Ovary (tissue), 3 donors: ENCODE results near the gene LSR.

Source experiments
- POLR2A ChIP-seq: fragments of 450-650 bp; IDR thresholded peaks from one replicate; pipeline ENCODE4 v1.6.1; 2017; ENCODE audit warnings: antibody characterized with exemption, mild to moderate bottlenecking, moderate library complexity
- TF ChIP-seq, protein P1 (sequence below), 3 donors: fragments of 450-650 bp in 2 of 3; fragments of 200-600 bp in 1 of 3; IDR thresholded peaks; one replicate each; pipeline versions ENCODE4 v1.5.1 to v1.8.0; 2016 to 2022; ENCODE audit warnings: antibody characterized with exemption in 3 of 3, mild to moderate bottlenecking in 1 of 3
- donor health status: DM: no; HTN: no; CAD: no.

DNA sequence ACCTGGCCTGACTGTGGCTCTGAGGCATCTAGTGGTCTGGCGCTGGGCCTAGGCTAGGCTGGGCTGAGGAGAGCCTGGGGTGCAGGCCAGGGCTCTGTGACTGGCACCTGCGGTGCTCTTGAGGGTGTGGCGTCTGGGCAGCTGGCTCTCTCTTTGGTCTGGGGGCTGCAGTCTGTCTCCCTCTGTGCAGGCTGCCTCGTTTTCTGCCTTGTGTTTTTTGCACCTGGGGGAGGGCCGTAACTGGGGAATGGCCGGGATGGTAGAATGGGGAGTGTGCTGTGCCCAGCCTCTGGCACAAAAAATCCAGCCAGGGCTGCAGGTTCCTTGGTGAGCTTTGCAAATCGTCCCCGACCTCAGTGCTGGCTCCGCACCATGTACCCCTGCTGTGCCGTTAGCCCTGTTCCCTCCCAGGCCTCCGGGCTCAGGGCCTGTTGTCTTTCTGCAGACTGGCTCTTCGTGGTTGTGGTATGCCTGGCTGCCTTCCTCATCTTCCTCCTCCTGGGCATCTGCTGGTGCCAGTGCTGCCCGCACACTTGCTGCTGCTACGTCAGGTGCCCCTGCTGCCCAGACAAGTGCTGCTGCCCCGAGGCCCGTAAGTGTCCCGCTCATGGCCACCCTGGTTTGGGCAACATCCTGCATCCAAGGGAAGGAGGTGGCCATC, 13.4 kb downstream of the LSR start:
- TF ChIP-seq, protein P1, sequence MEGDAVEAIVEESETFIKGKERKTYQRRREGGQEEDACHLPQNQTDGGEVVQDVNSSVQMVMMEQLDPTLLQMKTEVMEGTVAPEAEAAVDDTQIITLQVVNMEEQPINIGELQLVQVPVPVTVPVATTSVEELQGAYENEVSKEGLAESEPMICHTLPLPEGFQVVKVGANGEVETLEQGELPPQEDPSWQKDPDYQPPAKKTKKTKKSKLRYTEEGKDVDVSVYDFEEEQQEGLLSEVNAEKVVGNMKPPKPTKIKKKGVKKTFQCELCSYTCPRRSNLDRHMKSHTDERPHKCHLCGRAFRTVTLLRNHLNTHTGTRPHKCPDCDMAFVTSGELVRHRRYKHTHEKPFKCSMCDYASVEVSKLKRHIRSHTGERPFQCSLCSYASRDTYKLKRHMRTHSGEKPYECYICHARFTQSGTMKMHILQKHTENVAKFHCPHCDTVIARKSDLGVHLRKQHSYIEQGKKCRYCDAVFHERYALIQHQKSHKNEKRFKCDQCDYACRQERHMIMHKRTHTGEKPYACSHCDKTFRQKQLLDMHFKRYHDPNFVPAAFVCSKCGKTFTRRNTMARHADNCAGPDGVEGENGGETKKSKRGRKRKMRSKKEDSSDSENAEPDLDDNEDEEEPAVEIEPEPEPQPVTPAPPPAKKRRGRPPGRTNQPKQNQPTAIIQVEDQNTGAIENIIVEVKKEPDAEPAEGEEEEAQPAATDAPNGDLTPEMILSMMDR (IDR thresholded peaks at IDR 0.05), result no peak
- no peak for TF ChIP-seq POLR2A
